Glomerular endothelial cell (primary cell): ENCODE results near the gene MMP15. TPM values are rescaled to one million over a fixed set of nuclear protein-coding genes. Genes with fewer than 3 reads are reported as not detected.
"Not testable (repeated sequence)": the region's sequence is repeated elsewhere in the genome, so short reads cannot be mapped to it uniquely, and the experiment has no call there.

Experiments
- DNase-seq: peaks from one replicate; pipeline ENCODE4 v3.0.0-alpha.2; 2011; ENCODE audit warnings: low read depth, low spot score; ENCODE audit errors: extremely low read depth
- total RNA-seq: library from RNA; depleted of rRNA; stranded (reverse); fragments of >200 nt; gene quantifications from 2 replicates; pipeline ENCODE4 v1.2.3, GENCODE V29; 2015

Gene MMP15
- 41.2 and 60.8 TPM in 2 replicates for total RNA-seq

GRCh38 chr16:58025351-58026138, at the start of gene MMP15:
Gene MMP15, plus strand, starts transcription at chr16:58025754. Its CDS starts 597 bp downstream, at chr16:58026351.
- DNase-seq = no peak

GRCh38 chr16:57976331-57976796, 49.2 kb upstream of the MMP15 start:
- no peak for DNase-seq

DNA sequence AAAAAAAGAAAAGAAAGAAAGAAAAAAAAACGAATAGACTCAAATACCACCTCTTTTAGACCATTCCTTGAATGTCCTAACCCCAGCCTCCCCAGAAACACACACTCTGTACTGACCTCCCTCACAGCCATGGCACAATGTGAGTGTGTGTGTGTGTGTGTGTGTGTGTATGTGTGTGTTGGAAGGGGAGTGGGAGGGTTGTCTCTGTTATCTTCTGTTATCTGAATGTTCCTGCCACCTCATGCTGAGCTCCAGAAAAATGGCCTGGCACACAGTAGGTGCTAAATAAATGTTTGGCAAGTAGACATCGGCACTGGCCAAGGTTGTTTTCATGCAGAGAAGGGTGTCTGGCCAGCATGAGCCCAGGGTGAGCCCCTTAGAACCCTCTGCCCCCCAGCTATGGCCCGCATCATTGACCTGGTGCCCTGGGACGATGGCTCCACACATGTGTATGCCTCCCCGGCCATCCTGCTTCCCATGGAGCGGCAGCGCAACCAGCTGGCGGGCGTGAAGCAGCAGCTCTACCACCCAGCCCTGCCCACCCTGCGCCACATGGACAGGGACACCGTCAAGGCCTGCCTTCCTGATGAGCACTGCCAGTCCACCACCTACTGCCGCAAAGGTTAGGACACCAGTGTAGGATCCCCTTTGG, 48.0 kb upstream of the MMP15 start:
- DNase-seq = no peak

- DNase-seq = not testable (repeated sequence)
Observed at GRCh38 chr16:57978070-57978465, 47.5 kb upstream of the MMP15 start.

DNA sequence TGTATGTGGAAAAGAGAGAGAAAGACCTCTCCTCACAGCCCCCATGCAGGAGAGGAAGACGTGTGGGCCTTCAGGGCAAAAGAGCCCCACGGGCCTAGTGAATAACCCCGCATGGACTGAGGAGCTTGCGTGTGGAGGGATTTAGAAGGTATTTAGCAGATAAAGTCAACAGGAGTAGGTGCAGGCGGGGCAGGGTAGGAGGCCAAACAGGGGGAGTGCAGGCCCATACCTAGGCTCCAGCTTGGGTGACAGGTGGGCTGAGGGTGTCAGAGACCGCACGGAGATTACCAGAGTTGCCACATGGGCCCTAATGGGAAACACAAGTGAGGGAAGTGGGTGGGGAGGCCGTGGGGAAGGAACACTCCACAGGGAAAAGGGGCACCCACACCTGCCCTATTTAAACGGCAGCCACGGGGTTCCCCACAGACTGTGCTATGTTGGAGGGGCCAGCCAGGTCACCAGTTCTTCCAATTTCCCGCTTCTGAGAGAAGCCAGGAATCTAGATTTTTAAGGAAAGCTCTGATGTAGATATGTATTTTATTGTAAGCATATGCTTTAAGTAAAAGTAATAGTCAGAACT, 46.5 kb upstream of the MMP15 start:
- DNase-seq = no peak

- DNase-seq = no peak
Observed at GRCh38 chr16:57981636-57982035, 43.9 kb upstream of the MMP15 start.

DNA sequence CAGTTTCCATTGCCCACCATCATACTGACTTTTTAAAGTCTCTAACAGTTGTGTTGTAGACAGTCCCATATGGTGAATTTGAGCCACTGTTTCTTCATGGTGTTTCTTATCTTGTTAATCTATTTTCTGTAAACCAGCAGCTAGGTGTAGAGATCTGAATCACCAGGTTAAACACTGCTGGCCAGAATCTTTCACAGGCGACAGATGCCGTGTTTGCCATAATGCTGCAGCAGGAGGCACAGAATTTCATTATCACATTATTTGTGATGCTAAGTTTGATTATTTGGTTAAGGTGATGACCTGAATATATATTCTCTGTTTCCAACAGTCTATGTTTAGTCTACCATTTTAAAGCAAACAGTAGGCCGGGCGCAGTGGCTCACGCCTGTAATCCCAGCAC, 43.2 kb upstream of the MMP15 start:
- DNase-seq = no peak

DNA sequence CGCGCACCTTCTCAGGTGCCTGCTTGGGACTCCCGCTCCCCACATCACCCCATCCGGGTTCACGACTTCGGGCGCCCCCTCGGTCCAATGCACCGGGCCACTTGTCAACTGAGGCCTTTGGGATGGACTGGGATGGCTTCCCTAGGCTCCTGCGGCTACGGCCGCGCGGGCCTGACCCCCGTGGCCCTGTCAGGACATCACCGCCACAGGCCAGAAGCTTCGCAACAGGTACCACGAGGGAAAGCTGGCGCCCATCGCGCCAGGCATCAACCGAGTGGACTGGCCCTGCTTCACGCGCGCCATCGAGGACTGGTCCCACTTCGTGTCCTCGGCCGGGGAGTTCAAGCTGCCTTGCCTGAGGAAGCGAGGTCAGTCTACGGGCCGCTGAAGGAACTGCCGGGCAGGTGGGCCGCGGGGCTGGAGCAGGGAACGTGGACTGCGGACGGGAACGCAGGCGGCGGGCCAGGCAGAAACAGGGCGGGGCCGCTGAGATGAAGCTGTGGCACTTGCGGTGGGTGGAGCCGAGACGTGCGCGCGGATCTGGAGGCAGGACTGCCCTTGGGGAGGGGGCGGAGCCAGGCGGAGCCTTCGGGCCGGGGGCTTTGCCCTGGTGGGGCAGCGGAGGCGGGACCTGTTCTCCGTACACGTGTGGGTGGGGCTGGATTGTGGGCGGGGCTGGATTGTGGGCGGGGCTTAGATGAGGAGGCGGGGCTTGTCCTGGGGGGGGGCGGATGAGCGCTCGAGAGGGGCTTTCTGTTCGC, 40.9 kb upstream of the MMP15 start:
- DNase-seq = no peak

GRCh38 chr16:57985204-57986181, 40.1 kb upstream of the MMP15 start:
- no peak for DNase-seq

GRCh38 chr16:57986196-57986595, 39.4 kb upstream of the MMP15 start:
- DNase-seq = no peak

DNA sequence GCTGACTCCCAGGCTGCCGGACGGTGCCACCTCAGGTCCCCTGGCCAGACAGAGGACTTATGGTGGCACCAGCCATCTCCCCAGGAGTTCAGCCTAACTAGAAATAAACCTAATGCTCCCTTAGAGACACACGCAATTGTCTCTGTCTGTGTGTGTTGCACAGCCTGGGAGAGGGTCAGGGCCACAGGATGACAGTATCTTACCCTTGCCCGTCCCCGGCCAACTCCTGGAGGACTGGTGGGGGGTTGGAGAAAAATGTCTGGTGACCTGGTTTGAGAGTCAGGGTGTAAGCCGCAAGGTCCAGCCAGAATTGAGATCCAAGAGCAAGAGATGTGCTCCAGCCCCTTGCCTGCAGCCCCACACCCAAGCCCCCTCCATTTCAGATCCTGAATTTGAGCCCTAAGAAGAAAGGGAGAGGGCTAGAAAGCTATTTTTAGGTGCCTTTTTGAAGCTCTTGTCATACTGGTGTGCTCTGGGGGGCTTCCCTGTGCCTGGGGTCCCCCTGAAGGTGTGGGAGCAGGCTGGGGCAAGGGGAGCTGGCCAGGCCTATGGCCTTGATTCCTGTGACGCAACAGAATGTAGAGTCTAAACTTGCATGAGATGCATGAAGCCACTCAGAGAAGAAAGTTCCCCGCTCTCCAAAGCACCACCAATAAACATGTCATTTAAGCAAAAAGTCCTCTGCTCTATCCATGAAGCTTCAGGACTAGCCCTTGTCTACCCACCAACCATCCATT, 37.9 kb upstream of the MMP15 start:
- no peak for DNase-seq

GRCh38 chr16:57988929-57989328, 36.6 kb upstream of the MMP15 start:
- no peak for DNase-seq

DNA sequence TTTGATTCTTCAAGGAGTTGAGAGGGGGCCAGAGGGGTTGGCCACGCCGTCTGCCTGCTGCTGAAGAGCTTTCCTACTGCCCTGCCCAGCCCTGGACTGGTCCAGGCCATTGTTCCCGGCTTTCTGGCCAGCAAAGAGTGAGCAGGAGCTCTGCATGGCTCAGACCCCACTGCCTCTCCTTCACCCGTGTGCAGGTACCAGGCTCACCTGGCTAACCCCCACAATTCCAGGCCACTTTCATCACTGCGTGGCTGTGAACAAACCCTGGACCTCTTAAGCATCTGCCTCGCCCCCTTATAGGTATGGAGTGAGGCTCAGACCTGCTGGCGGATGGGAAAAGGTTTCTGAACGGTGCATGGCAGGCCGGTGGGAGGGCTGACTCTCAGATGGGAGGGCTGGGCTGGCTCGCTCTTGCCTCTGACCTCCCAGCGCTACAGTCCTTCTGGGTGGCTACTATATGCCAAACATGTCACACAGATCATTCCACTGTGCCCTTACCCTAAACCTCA, 33.9 kb upstream of the MMP15 start:
- DNase-seq = no peak

- DNase-seq = no peak
Observed at GRCh38 chr16:57992084-57992483, 33.5 kb upstream of the MMP15 start.

- no peak for DNase-seq
Observed at GRCh38 chr16:57993438-57993837, 32.1 kb upstream of the MMP15 start.

DNA sequence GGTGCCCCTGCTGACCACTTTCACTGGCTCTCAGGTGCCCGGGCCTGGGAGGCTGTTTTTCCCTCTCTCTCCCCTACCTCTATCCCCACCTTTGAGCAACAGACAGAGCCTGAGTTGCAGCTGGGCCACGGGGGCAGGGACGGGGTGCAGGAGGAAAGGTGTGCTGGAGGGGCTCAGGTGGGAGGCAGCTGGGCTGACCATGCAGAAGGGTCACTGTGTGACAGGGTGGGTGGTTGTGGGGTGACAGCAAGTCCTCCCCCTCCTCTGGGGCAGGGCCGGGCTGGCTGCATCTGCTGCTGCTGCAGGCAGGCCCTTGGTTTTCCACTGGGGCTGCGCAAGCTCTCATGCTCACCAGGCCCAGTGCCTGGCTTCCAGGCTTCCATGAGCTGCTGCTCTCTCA, 31.7 kb upstream of the MMP15 start:
- no peak for DNase-seq

DNA sequence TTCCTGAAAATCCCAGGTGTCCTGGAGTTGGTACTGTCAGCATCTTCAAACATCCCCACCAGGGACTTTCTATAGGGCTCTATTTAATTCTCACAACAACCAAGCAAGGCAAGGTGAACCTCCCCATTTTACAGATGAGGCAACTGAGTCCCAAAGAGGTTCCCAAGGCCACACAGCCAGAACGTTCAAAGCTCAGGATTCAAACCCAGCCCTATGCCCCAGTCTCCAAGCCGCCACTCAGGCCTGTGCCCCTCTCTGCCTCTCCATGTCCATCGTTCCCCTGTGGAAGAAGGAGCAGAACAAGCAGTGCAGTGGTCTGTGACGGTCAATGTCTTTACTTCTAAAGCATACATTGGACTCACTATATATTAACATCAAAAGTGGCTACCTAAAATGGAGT, 31.2 kb upstream of the MMP15 start:
- no peak for DNase-seq

DNA sequence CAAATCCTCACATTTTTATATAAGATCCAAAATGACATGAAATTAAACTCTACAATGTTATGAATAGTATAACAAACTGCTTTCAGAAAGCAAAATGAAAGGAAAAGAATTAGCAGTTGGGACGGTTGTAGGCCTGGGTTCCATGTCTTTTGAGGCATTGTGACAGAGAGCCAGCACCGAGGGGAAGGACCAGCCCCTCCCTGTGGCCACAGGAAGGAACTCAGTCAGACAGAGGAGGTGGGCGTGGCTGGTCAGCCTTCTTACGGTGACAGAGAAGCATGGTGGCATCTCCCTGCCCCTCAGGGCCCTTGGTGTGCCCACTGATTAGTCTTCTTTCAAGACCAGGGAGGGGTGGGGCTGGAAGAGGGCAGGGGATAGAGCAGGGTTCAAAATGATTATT, 30.8 kb upstream of the MMP15 start:
- DNase-seq = no peak
